Measurements from ENCODE around the gene PNPLA7.

Gene PNPLA7

GRCh38 chr9:137461663-137462395 lies 88.4 kb downstream of the PNPLA7 start:
- Histone ChIP-seq H3K27me3 (replicated peaks; ENCODE audit: control insufficient read depth, insufficient read depth, low read length, poor library complexity, severe bottlenecking) (no peaks in the 10 kb centered on the region), H3K9me3 (ENCODE audit: control insufficient read depth, low read length) (no peaks in the 10 kb centered on the region), H3K4me3 (ENCODE audit: insufficient read depth, low read depth, low read length, poor library complexity, severe bottlenecking) (peak overlapping the region; percentile 47), H3K4me1 (ENCODE audit: control insufficient read depth, insufficient read depth, low read length, poor library complexity, severe bottlenecking) (peaks cover 44% of the 10 kb centered on the region), H3K27ac (ENCODE audit: insufficient read depth, low read length, poor library complexity, severe bottlenecking) (peak overlapping the region; percentile 59), H3K36me3 (ENCODE audit: control insufficient read depth, insufficient read depth, low read length) (peaks cover 6% of the 10 kb centered on the region)
- DNase-seq, result peak; percentile 63 to 71 (median 67)

- Histone ChIP-seq H3K36me3 (ENCODE audit: control insufficient read depth, insufficient read depth, low read length) (peaks cover 11% of the 10 kb centered on the region), H3K4me3 (ENCODE audit: insufficient read depth, low read depth, low read length, poor library complexity, severe bottlenecking) (no peak overlapping the region), H3K27ac (ENCODE audit: insufficient read depth, low read length, poor library complexity, severe bottlenecking) (peak overlapping the region; percentile 59), H3K9me3 (ENCODE audit: control insufficient read depth, low read length) (no peaks in the 10 kb centered on the region), H3K4me1 (ENCODE audit: control insufficient read depth, insufficient read depth, low read length, poor library complexity, severe bottlenecking) (peaks cover 44% of the 10 kb centered on the region), H3K27me3 (replicated peaks; ENCODE audit: control insufficient read depth, insufficient read depth, low read length, poor library complexity, severe bottlenecking) (no peaks in the 10 kb centered on the region)
- DNase-seq, result no peak
Measured at GRCh38 chr9:137461316-137461662, 88.9 kb downstream of the PNPLA7 start.

GRCh38 chr9:137460363-137461315 lies 89.6 kb downstream of the PNPLA7 start:
- H3K4me1 ChIP-seq (ENCODE audit: control insufficient read depth, insufficient read depth, low read length, poor library complexity, severe bottlenecking), result peaks cover 44% of the 10 kb centered on the region
- no peaks in the 10 kb centered on the region for H3K9me3 ChIP-seq (ENCODE audit: control insufficient read depth, low read length)
- DNase-seq, result no peak
- no peak overlapping the region for H3K4me3 ChIP-seq (ENCODE audit: insufficient read depth, low read depth, low read length, poor library complexity, severe bottlenecking)
- H3K36me3 ChIP-seq (ENCODE audit: control insufficient read depth, insufficient read depth, low read length), result peaks cover 11% of the 10 kb centered on the region
- H3K27ac ChIP-seq (ENCODE audit: insufficient read depth, low read length, poor library complexity, severe bottlenecking), result no peak overlapping the region
- no peaks in the 10 kb centered on the region for H3K27me3 ChIP-seq (replicated peaks; ENCODE audit: control insufficient read depth, insufficient read depth, low read length, poor library complexity, severe bottlenecking)

- Histone ChIP-seq H3K9me3 (ENCODE audit: control insufficient read depth, low read length) (no peaks in the 10 kb centered on the region), H3K4me1 (ENCODE audit: control insufficient read depth, insufficient read depth, low read length, poor library complexity, severe bottlenecking) (peaks cover 47% of the 10 kb centered on the region), H3K36me3 (ENCODE audit: control insufficient read depth, insufficient read depth, low read length) (peaks cover 11% of the 10 kb centered on the region), H3K27me3 (replicated peaks; ENCODE audit: control insufficient read depth, insufficient read depth, low read length, poor library complexity, severe bottlenecking) (no peaks in the 10 kb centered on the region), H3K4me3 (ENCODE audit: insufficient read depth, low read depth, low read length, poor library complexity, severe bottlenecking) (peak overlapping the region; percentile 39), H3K27ac (ENCODE audit: insufficient read depth, low read length, poor library complexity, severe bottlenecking) (peak overlapping the region; percentile 66)
- DNase-seq, result no peak
Measured at GRCh38 chr9:137459601-137460362, 90.4 kb downstream of the PNPLA7 start.

- Histone ChIP-seq H3K27me3 (replicated peaks; ENCODE audit: control insufficient read depth, insufficient read depth, low read length, poor library complexity, severe bottlenecking) (no peaks in the 10 kb centered on the region), H3K4me3 (ENCODE audit: insufficient read depth, low read depth, low read length, poor library complexity, severe bottlenecking) (peak within 1 kb of the TSS; percentile 56), H3K9me3 (ENCODE audit: control insufficient read depth, low read length) (no peaks in the 10 kb centered on the region), H3K4me1 (ENCODE audit: control insufficient read depth, insufficient read depth, low read length, poor library complexity, severe bottlenecking) (peaks cover 53% of the 10 kb centered on the region), H3K36me3 (ENCODE audit: control insufficient read depth, insufficient read depth, low read length) (peaks cover 11% of the 10 kb centered on the region), H3K27ac (ENCODE audit: insufficient read depth, low read length, poor library complexity, severe bottlenecking) (peak within 1 kb of the TSS; percentile 66)
- DNase-seq, result peak; percentile 87 to 92 (median 92)
Measured at GRCh38 chr9:137459152-137459600, 91.0 kb downstream of the PNPLA7 start, which contains the start of gene NSMF. Gene NSMF, minus strand, starts transcription at chr9:137459334. Its CDS starts 232 bp downstream, at chr9:137459102.

GRCh38 chr9:137458194-137459151 lies 91.7 kb downstream of the PNPLA7 start:
- Histone ChIP-seq H3K9me3 (ENCODE audit: control insufficient read depth, low read length) (no peaks in the 10 kb centered on the region), H3K36me3 (ENCODE audit: control insufficient read depth, insufficient read depth, low read length) (peaks cover 11% of the 10 kb centered on the region), H3K4me3 (ENCODE audit: insufficient read depth, low read depth, low read length, poor library complexity, severe bottlenecking) (peak overlapping the region; percentile 56), H3K4me1 (ENCODE audit: control insufficient read depth, insufficient read depth, low read length, poor library complexity, severe bottlenecking) (peaks cover 57% of the 10 kb centered on the region), H3K27me3 (replicated peaks; ENCODE audit: control insufficient read depth, insufficient read depth, low read length, poor library complexity, severe bottlenecking) (no peaks in the 10 kb centered on the region), H3K27ac (ENCODE audit: insufficient read depth, low read length, poor library complexity, severe bottlenecking) (peak overlapping the region; percentile 41)
- DNase-seq, result no peak

- H3K27me3 ChIP-seq (replicated peaks; ENCODE audit: control insufficient read depth, insufficient read depth, low read length, poor library complexity, severe bottlenecking), result no peaks in the 10 kb centered on the region
- H3K36me3 ChIP-seq (ENCODE audit: control insufficient read depth, insufficient read depth, low read length), result peaks cover 11% of the 10 kb centered on the region
- peaks cover 61% of the 10 kb centered on the region for H3K4me1 ChIP-seq (ENCODE audit: control insufficient read depth, insufficient read depth, low read length, poor library complexity, severe bottlenecking)
- H3K27ac ChIP-seq (ENCODE audit: insufficient read depth, low read length, poor library complexity, severe bottlenecking), result no peak overlapping the region
- DNase-seq, result no peak
- H3K9me3 ChIP-seq (ENCODE audit: control insufficient read depth, low read length), result no peaks in the 10 kb centered on the region
- no peak overlapping the region for H3K4me3 ChIP-seq (ENCODE audit: insufficient read depth, low read depth, low read length, poor library complexity, severe bottlenecking)
Measured at GRCh38 chr9:137457406-137458193, 92.6 kb downstream of the PNPLA7 start.

GRCh38 chr9:137456864-137457405 lies 93.3 kb downstream of the PNPLA7 start:
- no peak for DNase-seq
- Histone ChIP-seq H3K4me1 (ENCODE audit: control insufficient read depth, insufficient read depth, low read length, poor library complexity, severe bottlenecking) (peaks cover 62% of the 10 kb centered on the region), H3K36me3 (ENCODE audit: control insufficient read depth, insufficient read depth, low read length) (peaks cover 11% of the 10 kb centered on the region), H3K27ac (ENCODE audit: insufficient read depth, low read length, poor library complexity, severe bottlenecking) (no peak overlapping the region), H3K27me3 (replicated peaks; ENCODE audit: control insufficient read depth, insufficient read depth, low read length, poor library complexity, severe bottlenecking) (no peaks in the 10 kb centered on the region), H3K4me3 (ENCODE audit: insufficient read depth, low read depth, low read length, poor library complexity, severe bottlenecking) (no peak overlapping the region), H3K9me3 (ENCODE audit: control insufficient read depth, low read length) (no peaks in the 10 kb centered on the region)
